Heart left ventricle (tissue), 16 donors: Measurements from ENCODE around the gene AMDHD2. TPM values are rescaled to one million over a fixed set of nuclear protein-coding genes. Genes with fewer than 3 reads are reported as not detected.

ENCODE experiments used
- ATAC-seq, 4 donors: fragments of 200-7000 bp; cut with Tn5 transposase; one replicate each; pipeline ENCODE4 v1.9.1; 2020 to 2022; ENCODE audit warnings: moderate library complexity in 4 of 4, mild to moderate bottlenecking in 3 of 4, moderate number of reproducible peaks in 1 of 4
- DNase-seq, 5 donors: peaks; one replicate each; pipeline ENCODE4 v3.0.0-alpha.2; 2020
- H3K27ac ChIP-seq, 12 donors: fragments of 200-600 bp; sonication (generic) in 4 of 12; one replicate each; pipeline versions ENCODE4 v1.5.0 to v1.8.0; 2016 to 2022; ENCODE audit warnings: mild to moderate bottlenecking in 2 of 12
- H3K27me3 ChIP-seq, 9 donors: fragments of 200-600 bp; sonication (generic) in 2 of 9; one replicate each; pipeline versions ENCODE4 v1.5.1 to v1.8.0; 2016 to 2022; ENCODE audit warnings: mild to moderate bottlenecking in 3 of 9
- H3K36me3 ChIP-seq, 9 donors: fragments of 200-600 bp; sonication (generic) in 2 of 9; one replicate each; pipeline versions ENCODE4 v1.5.0 to v1.8.0; 2018 to 2022; ENCODE audit warnings: mild to moderate bottlenecking in 2 of 9
- H3K4me1 ChIP-seq, 12 donors: fragments of 200-600 bp; sonication (generic) in 4 of 12; one replicate each; pipeline versions ENCODE4 v1.5.0 to v1.8.0; 2016 to 2022; ENCODE audit warnings: mild to moderate bottlenecking in 3 of 12
- H3K4me3 ChIP-seq, 12 donors: fragments of 200-600 bp; sonication (generic) in 4 of 12; one replicate each; pipeline versions ENCODE4 v1.5.0 to v1.8.0; 2017 to 2022; ENCODE audit warnings: mild to moderate bottlenecking in 9 of 12, moderate library complexity in 4 of 12
- H3K9me3 ChIP-seq, 12 donors: fragments of 200-600 bp; sonication (generic) in 4 of 12; one replicate each; pipeline versions ENCODE4 v1.5.0 to v1.8.0; 2016 to 2022; ENCODE audit warnings: mild to moderate bottlenecking in 1 of 12
- POLR2A ChIP-seq, 2 donors: fragments of 450-650 bp; IDR thresholded peaks; one replicate each; pipeline ENCODE4 v1.6.1; 2017; ENCODE audit warnings: antibody characterized with exemption in 2 of 2, mild to moderate bottlenecking in 2 of 2, moderate library complexity in 2 of 2
- WGBS, 4 donors: extraction: QIAGEN DNeasy Blood & Tissue Kit in 2 of 4; methylation state at CpG; one replicate each; pipeline versions ENCODE4 v1.1.5 to v1.1.7; 2013 to 2018; 5-methylcytosine and 5-hydroxymethylcytosine counted together
- intact Hi-C, 10 donors: fragments of 100-400 bp; cut with DNase I; formaldehyde crosslinking; loops; one replicate each; pipeline versions ENCODE4 v1.11.1 to v1.14.2; 2022
- polyA plus RNA-seq, 2 donors: library from polyadenylated mRNA; stranded (reverse); fragments of 200-250 nt; gene quantifications; one replicate each; pipeline ENCODE4 v1.2.3, GENCODE V29; 2013
- total RNA-seq, 9 donors: library from RNA; depleted of rRNA in 2 of 9; stranded (reverse); fragments of >200 nt in 2 of 9; fragmentation: NEBNext Ultra II Directional in 3 of 9; extraction: Animal tissue kit (Norgen Biotek cat#: 25700) in 3 of 9; gene quantifications; one replicate each; pipeline versions ENCODE4 v1.1.0 to v1.2.4, GENCODE V29; 2016 to 2023
- TF ChIP-seq, protein P1 (sequence below), 12 donors: fragments of 200-600 bp; sonication (generic) in 4 of 12; IDR thresholded peaks; one replicate each; pipeline versions ENCODE4 v1.5.0 to v1.8.0; 2018 to 2022; ENCODE audit warnings: antibody characterized with exemption in 12 of 12, mild to moderate bottlenecking in 5 of 12
- donor health status: ischemic (EF 13 %, LVEDD 7.1; RV severe dilation, severe dysfunction).
- donor health status: healthy with polysubstance abuse.
- donor health status: DM: no; HTN: yes; CAD: no.
- donor health status: DM: no; HTN: no; CAD: no.
- donor health status: ischemic (EF 25% LVEDD 6.9; RV normal size, moderate dysfunction).
- donor health status: ischemic (EF 25% LVEDD 5.7; RV mildly dilated, moderate dysfunction).
- donor health status: healthy.
- donor health status: DM: yes; HTN: yes; CAD: no.
- donor health status: ischemic (EF 35%, LVEDD 5.7; RV mildly dilated, moderate dysfunction).
- donor health status: nonischemic (EF 11% LVEDD 7.7; RV severe dilation, severe dysfunction).
- donor health status: DM: yes; HTN: yes; CAD: no.
- donor health status: PGD.
- donor health status: ischemic (EF 29% LVEDD 5.4; RV normal size, mild dysfunction).
- donor health status: nonischemic (EF 23%, LVEDD 6.1; RV moderate dilation, normal function).

The AMDHD2 gene
- total and polyA plus RNA-seq, 11 donors = 8.9 to 34.0 (median 11.8) TPM

DNA sequence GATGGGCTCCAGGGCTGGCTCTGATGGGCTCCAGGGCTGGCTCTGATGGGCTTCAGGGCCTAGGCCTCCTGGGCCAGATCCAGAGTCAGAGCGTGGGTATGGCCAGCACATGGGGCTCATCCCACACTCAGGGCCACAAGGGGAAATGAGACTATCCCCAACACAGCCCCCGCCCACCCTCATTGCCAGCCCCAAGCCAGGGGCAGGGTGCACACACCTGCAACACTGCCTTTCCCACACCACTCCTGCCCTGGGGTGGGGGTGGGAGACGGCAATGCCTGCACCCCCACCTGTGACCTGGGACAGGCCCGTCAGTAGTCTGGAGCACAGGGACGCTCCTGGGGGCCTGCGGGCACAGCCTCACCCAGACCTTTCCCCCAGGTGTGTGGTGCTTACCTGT lies 20.7 kb upstream of the AMDHD2 start:
- ATAC-seq (no peak), DNase-seq (peak in 1 of 5 donors; percentile 54)
- Histone ChIP-seq H3K36me3 (peaks cover 0 to 19% (median 3%) of the 10 kb centered on the region in 9 donors), H3K27ac (peak overlapping the region in 4 of 12 donors; percentile 46 to 60 (median 54)), H3K4me1 (peaks cover 0 to 53% (median 42%) of the 10 kb centered on the region in 12 donors), H3K9me3 (no peaks in the 10 kb centered on the region), H3K4me3 (no peak overlapping the region), H3K27me3 (no peaks in the 10 kb centered on the region)
- WGBS, 4 donors = 93 to 100% (median 95%) methylated on average over 4 to 6 of the region's 6 CpGs
- TF ChIP-seq POLR2A (IDR thresholded peaks at IDR 0.05) = no peak
- TF ChIP-seq, protein P1, sequence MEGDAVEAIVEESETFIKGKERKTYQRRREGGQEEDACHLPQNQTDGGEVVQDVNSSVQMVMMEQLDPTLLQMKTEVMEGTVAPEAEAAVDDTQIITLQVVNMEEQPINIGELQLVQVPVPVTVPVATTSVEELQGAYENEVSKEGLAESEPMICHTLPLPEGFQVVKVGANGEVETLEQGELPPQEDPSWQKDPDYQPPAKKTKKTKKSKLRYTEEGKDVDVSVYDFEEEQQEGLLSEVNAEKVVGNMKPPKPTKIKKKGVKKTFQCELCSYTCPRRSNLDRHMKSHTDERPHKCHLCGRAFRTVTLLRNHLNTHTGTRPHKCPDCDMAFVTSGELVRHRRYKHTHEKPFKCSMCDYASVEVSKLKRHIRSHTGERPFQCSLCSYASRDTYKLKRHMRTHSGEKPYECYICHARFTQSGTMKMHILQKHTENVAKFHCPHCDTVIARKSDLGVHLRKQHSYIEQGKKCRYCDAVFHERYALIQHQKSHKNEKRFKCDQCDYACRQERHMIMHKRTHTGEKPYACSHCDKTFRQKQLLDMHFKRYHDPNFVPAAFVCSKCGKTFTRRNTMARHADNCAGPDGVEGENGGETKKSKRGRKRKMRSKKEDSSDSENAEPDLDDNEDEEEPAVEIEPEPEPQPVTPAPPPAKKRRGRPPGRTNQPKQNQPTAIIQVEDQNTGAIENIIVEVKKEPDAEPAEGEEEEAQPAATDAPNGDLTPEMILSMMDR (IDR thresholded peaks at IDR 0.05) = no peak
- intact Hi-C loops = loop anchor here in 7 of 10 donors (5.0 to 10.0 kb wide), 6 partner anchors 65 to 305 kb away; partner anchors contain the start of genes ABCA3 (in 1 of the 7), CASKIN1 (in 1 of the 7) and CCNF (in 1 of the 7)

DNA sequence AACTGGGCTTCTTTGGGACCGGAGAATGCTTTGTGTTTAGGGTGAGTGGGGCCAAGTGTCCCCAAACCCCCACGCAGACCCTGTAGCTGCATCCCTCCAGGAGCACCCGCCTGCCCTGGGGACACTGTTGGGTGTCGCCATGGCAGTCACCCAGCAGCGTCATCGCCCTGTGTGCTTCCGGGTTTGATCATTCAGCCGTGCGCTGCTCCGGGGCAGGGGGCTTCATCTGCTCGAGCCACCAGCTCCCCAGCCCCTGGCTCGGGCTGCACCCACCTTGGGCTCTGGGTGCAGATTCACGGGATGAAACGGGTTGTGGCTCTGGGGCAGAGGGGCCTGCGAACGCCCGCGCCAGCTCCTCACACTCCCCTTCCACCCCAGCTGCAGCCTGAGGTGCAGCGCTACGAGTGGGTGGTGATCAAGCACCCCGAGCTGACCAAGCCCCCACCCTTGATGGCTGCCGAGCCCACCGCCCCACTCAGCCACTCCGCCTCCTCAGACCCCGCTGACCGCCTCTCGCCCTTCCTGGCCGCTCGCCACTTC lies 20.2 kb upstream of the AMDHD2 start:
- intact Hi-C loops = loop anchor here (2.0 to 10.0 kb wide), 13 partner anchors 25 to 495 kb away; partner anchors contain the start of genes ABCA3 (in 8 of the 10), CCNF (in 5 of the 10), CASKIN1 (in 1 of the 10) and TBC1D24 (in 1 of the 10)
- TF ChIP-seq, protein P1 (IDR thresholded peaks at IDR 0.05) = no peak
- TF ChIP-seq POLR2A (IDR thresholded peaks at IDR 0.05) = no peak
- peak in 1 of 5 donors; percentile 58 for DNase-seq

DNA sequence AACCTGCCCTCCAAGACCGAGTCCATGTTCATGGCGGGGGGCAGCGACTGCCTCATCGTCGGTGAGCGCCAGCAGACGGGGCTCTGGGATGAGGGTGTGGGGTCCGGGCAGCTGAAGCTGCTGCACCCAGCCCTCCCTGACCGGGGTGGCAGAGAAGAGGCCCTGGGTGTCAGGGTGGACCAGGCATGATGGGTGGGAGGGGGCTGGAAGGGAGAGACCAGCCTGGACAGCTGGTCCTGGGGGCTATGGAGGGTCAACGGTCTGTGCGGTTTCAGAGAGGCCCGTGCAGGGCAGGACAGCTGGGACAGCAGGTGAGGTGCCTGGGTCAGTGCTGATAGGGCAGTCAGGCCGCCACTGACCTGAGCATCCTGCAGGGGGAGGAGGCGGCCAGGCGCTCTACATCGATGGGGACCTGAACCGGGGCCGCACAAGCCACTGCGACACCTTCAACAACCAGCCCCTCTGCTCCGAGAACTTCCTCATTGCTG lies 19.7 kb upstream of the AMDHD2 start:
- peaks cover 0 to 19% (median 3%) of the 10 kb centered on the region in 9 donors for H3K36me3 ChIP-seq
- no peaks in the 10 kb centered on the region for H3K9me3 ChIP-seq
- H3K27ac ChIP-seq = no peak overlapping the region
- intact Hi-C loops = loop anchor here in 9 of 10 donors (2.0 to 10.0 kb wide), 10 partner anchors 26 to 496 kb away; partner anchors contain the start of genes ABCA3 (in 7 of the 9), CCNF (in 4 of the 9), TBC1D24 (in 1 of the 9) and ZNF598 (in 1 of the 9)
- no peaks in the 10 kb centered on the region for H3K27me3 ChIP-seq
- no peak overlapping the region for H3K4me3 ChIP-seq
- no peak for TF ChIP-seq POLR2A (IDR thresholded peaks at IDR 0.05)
- TF ChIP-seq, protein P1 (IDR thresholded peaks at IDR 0.05) = no peak
- ATAC-seq (no peak), DNase-seq (peak in 1 of 5 donors; percentile 64)
- peaks cover 0 to 60% (median 42%) of the 10 kb centered on the region in 12 donors for H3K4me1 ChIP-seq
- WGBS, 4 donors = 84 to 89% (median 87%) methylated on average over 8 to 20 of the region's 20 CpGs

More for the DNA sequence above, 20.2 kb upstream of the AMDHD2 start:
- Histone ChIP-seq H3K4me1 (peaks cover 0 to 55% (median 42%) of the 10 kb centered on the region in 12 donors), H3K27me3 (no peaks in the 10 kb centered on the region), H3K4me3 (no peak overlapping the region), H3K36me3 (peaks cover 0 to 19% (median 3%) of the 10 kb centered on the region in 9 donors), H3K9me3 (no peaks in the 10 kb centered on the region), H3K27ac (no peak overlapping the region)
- 94 to 98% (median 95%) methylated on average over 11 to 29 of the region's 29 CpGs for WGBS, 4 donors
- no peak for ATAC-seq
